H9 (cell line): ENCODE measurements around the gene PPIH. TPM values are rescaled to one million over a fixed set of nuclear protein-coding genes. Genes with fewer than 3 reads are reported as not detected.

ENCODE experiments used
- DNase-seq: peaks from one replicate; pipeline ENCODE4 v3.0.0-alpha.2; 2017
- H2AFZ ChIP-seq: one replicate; pipeline ENCODE4 v1.6.1; 2013; ENCODE audit warnings: mild to moderate bottlenecking, low read length, control low read depth, moderate library complexity
- H2AK5ac ChIP-seq: 2 replicates; pipeline ENCODE4 v1.6.1; 2013; ENCODE audit warnings: low read length, control low read depth, mixed read lengths; ENCODE audit not compliant: insufficient read length
- H2BK120ac ChIP-seq: one replicate; pipeline ENCODE4 v1.6.1; 2013; ENCODE audit warnings: low read depth, mild to moderate bottlenecking, low read length, control low read depth, inconsistent platforms; ENCODE audit not compliant: poor library complexity, severe bottlenecking
- H2BK12ac ChIP-seq: 2 replicates; pipeline ENCODE4 v1.6.1; 2013; ENCODE audit warnings: low read length, control low read depth, mixed read lengths, low read depth; ENCODE audit not compliant: insufficient read length
- H2BK15ac ChIP-seq: 2 replicates; pipeline ENCODE4 v1.6.1; 2013; ENCODE audit warnings: low read depth, low read length, control low read depth
- H2BK20ac ChIP-seq: one replicate; pipeline ENCODE4 v1.6.1; 2013; ENCODE audit warnings: low read depth, mild to moderate bottlenecking, low read length, control low read depth, inconsistent platforms; ENCODE audit not compliant: poor library complexity, severe bottlenecking
- H2BK5ac ChIP-seq: 2 replicates; pipeline ENCODE4 v1.6.1; 2013; ENCODE audit warnings: low read length, control low read depth, mixed read lengths; ENCODE audit not compliant: insufficient read length
- H3K14ac ChIP-seq: 2 replicates; pipeline ENCODE4 v1.6.1; 2013; ENCODE audit warnings: low read length, control low read depth; ENCODE audit not compliant: insufficient read depth
- H3K18ac ChIP-seq: 2 replicates; pipeline ENCODE4 v1.6.1; 2013; ENCODE audit warnings: low read depth, mild to moderate bottlenecking, mixed read lengths, low read length, control low read depth; ENCODE audit not compliant: insufficient read length
- H3K23ac ChIP-seq: 2 replicates; pipeline ENCODE4 v1.6.1; 2013; ENCODE audit warnings: low read length, control low read depth, mixed read lengths, low read depth; ENCODE audit not compliant: insufficient read length
- H3K23me2 ChIP-seq: 2 replicates; pipeline ENCODE4 v1.6.1; 2013; ENCODE audit warnings: low read depth, mild to moderate bottlenecking, mixed read lengths, low read length, control low read depth; ENCODE audit not compliant: insufficient read length, poor library complexity, severe bottlenecking
- H3K27ac ChIP-seq: 2 replicates; pipeline ENCODE4 v1.5.1; 2013; ENCODE audit warnings: low read length, control low read depth, mixed read lengths, low read depth; ENCODE audit not compliant: insufficient read length
- H3K27me3 ChIP-seq: 2 replicates; pipeline ENCODE4 v1.6.1; 2013; ENCODE audit warnings: low read length, control low read depth, inconsistent platforms; ENCODE audit not compliant: insufficient read depth
- H3K4ac ChIP-seq: 2 replicates; pipeline ENCODE4 v1.6.1; 2013; ENCODE audit warnings: low read depth, mild to moderate bottlenecking, control low read depth, inconsistent platforms, low read length, moderate library complexity
- H3K4me1 ChIP-seq: 2 replicates; pipeline ENCODE4 v1.6.1; 2013; ENCODE audit warnings: low read length, control low read depth, inconsistent platforms; ENCODE audit not compliant: insufficient read depth
- H3K4me2 ChIP-seq: 2 replicates; pipeline ENCODE4 v1.6.1; 2013; ENCODE audit warnings: low read length, control low read depth, mixed read lengths; ENCODE audit not compliant: insufficient read length, insufficient read depth
- H3K56ac ChIP-seq: 2 replicates; pipeline ENCODE4 v1.6.1; 2013; ENCODE audit warnings: low read depth, mild to moderate bottlenecking, mixed read lengths, low read length, control low read depth; ENCODE audit not compliant: insufficient read length
- H3K79me1 ChIP-seq: 2 replicates; pipeline ENCODE4 v1.6.1; 2013; ENCODE audit warnings: low read depth, mild to moderate bottlenecking, moderate library complexity, low read length, control low read depth, inconsistent platforms; ENCODE audit not compliant: insufficient read depth, poor library complexity, severe bottlenecking
- H3K79me2 ChIP-seq: 2 replicates; pipeline ENCODE4 v1.6.1; 2013; ENCODE audit warnings: low read length, control low read depth, inconsistent platforms; ENCODE audit not compliant: insufficient read depth
- H3K9ac ChIP-seq: 2 replicates; pipeline ENCODE4 v1.6.1; 2013; ENCODE audit warnings: low read length, control low read depth, mixed read lengths; ENCODE audit not compliant: insufficient read length; ENCODE audit errors: extremely low read depth
- H3K9me3 ChIP-seq: one replicate; pipeline ENCODE4 v1.6.1; 2013; ENCODE audit warnings: low read depth, low read length, inconsistent platforms; ENCODE audit not compliant: control insufficient read depth
- H3T11ph ChIP-seq: one replicate; pipeline ENCODE4 v1.6.1; 2013; ENCODE audit warnings: mild to moderate bottlenecking, low read length, control low read depth, inconsistent platforms
- H4K20me1 ChIP-seq: one replicate; pipeline ENCODE4 v1.6.1; 2013; ENCODE audit not compliant: control insufficient read depth, insufficient read length, insufficient read depth
- H4K5ac ChIP-seq: 2 replicates; pipeline ENCODE4 v1.6.1; 2013; ENCODE audit warnings: low read depth, mild to moderate bottlenecking, mixed read lengths, low read length, control low read depth; ENCODE audit not compliant: insufficient read length
- H4K8ac ChIP-seq: replicated peaks from 2 replicates; pipeline ENCODE4 v1.6.1; 2013; ENCODE audit warnings: low read length, control low read depth, mixed read lengths, low read depth; ENCODE audit not compliant: insufficient read length
- H4K91ac ChIP-seq: 2 replicates; pipeline ENCODE4 v1.6.1; 2013; ENCODE audit warnings: low read depth, mild to moderate bottlenecking, moderate library complexity, mixed read lengths, low read length, control low read depth; ENCODE audit not compliant: insufficient read length
- H3K27ac Mint-ChIP-seq, 3 experiments: 2 replicates in 2 of 3; 3 replicates in 1 of 3; pipeline ENCODE4 v1.8.0; 2020 to 2021; ENCODE audit warnings: mixed read lengths in 3 of 3, mild to moderate bottlenecking in 1 of 3, moderate library complexity in 1 of 3
- H3K27me3 Mint-ChIP-seq: 2 replicates; pipeline ENCODE4 v1.8.0; 2021; ENCODE audit warnings: low read depth, mild to moderate bottlenecking, moderate library complexity, mixed read lengths
- H3K36me3 Mint-ChIP-seq, 3 experiments: 2 replicates in 2 of 3; 3 replicates in 1 of 3; pipeline ENCODE4 v1.8.0; 2020 to 2021; ENCODE audit warnings: low read depth in 3 of 3, mixed read lengths in 3 of 3; ENCODE audit not compliant: insufficient read depth in 1 of 3
- H3K4me1 Mint-ChIP-seq, 2 experiments: 2 replicates each; pipeline ENCODE4 v1.8.0; 2020; ENCODE audit warnings: mixed read lengths in 2 of 2
- H3K4me3 Mint-ChIP-seq, 2 experiments: 2 replicates in 1 of 2; 3 replicates in 1 of 2; pipeline ENCODE4 v1.8.0; 2020 to 2021; ENCODE audit warnings: mild to moderate bottlenecking in 2 of 2, mixed read lengths in 2 of 2, moderate library complexity in 1 of 2
- H3K9me3 Mint-ChIP-seq, 2 experiments: 2 replicates in 1 of 2; 3 replicates in 1 of 2; pipeline ENCODE4 v1.8.0; 2020; ENCODE audit warnings: mild to moderate bottlenecking in 2 of 2, mixed read lengths in 2 of 2, moderate library complexity in 1 of 2
- WGBS: extraction: QIAGEN DNeasy Blood & Tissue Kit; methylation state at CpG from one replicate; pipeline ENCODE4 v1.1.7; 2013; ENCODE audit warnings: missing lambda C conversion rate, low lambda C conversion rate, mixed read lengths; ENCODE audit not compliant: insufficient read length; ENCODE audit errors: extremely low coverage; 5-methylcytosine and 5-hydroxymethylcytosine counted together
- total RNA-seq: library from RNA; stranded (reverse); gene quantifications from 2 replicates; pipeline ENCODE4 v1.2.1, GENCODE V29; 2021
- TF ChIP-seq, protein P1 (sequence below): fragments of 200-600 bp; sonication (generic); conservative IDR thresholded peaks from 3 replicates; pipeline ENCODE4 v1.8.0; 2021; ENCODE audit warnings: antibody characterized with exemption, mild to moderate bottlenecking

The PPIH gene
- total RNA-seq, 1 experiment from 2014 or later, result 89.3 TPM

DNA sequence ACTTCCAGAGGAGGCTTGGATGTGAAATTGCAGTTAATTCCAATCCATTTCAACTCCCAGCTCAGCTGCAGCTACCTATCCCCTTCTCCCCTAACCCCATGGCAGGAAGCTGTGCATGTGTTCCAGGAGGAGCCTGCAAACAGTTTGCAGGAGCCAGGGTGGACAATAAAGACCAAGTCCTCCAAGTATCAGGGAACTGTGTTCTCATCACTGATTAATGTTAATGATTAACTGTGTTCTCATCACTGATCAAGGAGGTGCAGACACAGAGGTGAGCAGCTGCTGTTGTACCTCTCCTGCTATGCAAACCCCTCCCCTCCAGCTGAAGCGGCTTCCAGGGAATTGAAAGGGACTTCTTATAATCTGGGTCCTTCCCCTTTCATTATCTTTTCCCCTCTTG is 62.6 kb downstream of the PPIH start:
- TF ChIP-seq, protein P1, sequence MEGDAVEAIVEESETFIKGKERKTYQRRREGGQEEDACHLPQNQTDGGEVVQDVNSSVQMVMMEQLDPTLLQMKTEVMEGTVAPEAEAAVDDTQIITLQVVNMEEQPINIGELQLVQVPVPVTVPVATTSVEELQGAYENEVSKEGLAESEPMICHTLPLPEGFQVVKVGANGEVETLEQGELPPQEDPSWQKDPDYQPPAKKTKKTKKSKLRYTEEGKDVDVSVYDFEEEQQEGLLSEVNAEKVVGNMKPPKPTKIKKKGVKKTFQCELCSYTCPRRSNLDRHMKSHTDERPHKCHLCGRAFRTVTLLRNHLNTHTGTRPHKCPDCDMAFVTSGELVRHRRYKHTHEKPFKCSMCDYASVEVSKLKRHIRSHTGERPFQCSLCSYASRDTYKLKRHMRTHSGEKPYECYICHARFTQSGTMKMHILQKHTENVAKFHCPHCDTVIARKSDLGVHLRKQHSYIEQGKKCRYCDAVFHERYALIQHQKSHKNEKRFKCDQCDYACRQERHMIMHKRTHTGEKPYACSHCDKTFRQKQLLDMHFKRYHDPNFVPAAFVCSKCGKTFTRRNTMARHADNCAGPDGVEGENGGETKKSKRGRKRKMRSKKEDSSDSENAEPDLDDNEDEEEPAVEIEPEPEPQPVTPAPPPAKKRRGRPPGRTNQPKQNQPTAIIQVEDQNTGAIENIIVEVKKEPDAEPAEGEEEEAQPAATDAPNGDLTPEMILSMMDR, result no peak
- H3K27ac Mint-ChIP-seq, result no peak overlapping the region
- peaks cover 2 to 20% (median 3%) of the 10 kb centered on the region in 3 experiments; a peak in 4 of 7 replicates for H3K36me3 Mint-ChIP-seq

More for the DNA sequence above, 62.6 kb downstream of the PPIH start:
- H3K23me2 ChIP-seq, result no peaks in the 10 kb centered on the region
- no peak overlapping the region for H3K9ac ChIP-seq
- no peak overlapping the region for H4K91ac ChIP-seq
- H3K79me2 ChIP-seq, result no peaks in the 10 kb centered on the region
- H3K9me3 ChIP-seq, result no peaks in the 10 kb centered on the region
- H2BK20ac ChIP-seq, result no peak overlapping the region
- no peak overlapping the region for H2BK12ac ChIP-seq
- no peaks in the 10 kb centered on the region for H3K4me1 ChIP-seq
- no peak overlapping the region for H2BK120ac ChIP-seq
- H3K4me1 Mint-ChIP-seq, result no peaks in the 10 kb centered on the region; a peak in 1 of 4 replicates
- no peak overlapping the region for H3K27ac ChIP-seq
- H3K27me3 Mint-ChIP-seq, result no peaks in the 10 kb centered on the region; the same call in 1 of the 2 replicates
- no peak overlapping the region for H3K14ac ChIP-seq
- no peaks in the 10 kb centered on the region for H4K20me1 ChIP-seq
- H3K4me3 Mint-ChIP-seq, result no peak overlapping the region
- no peak overlapping the region for H3K4ac ChIP-seq
- H3K79me1 ChIP-seq, result no peaks in the 10 kb centered on the region
- no peak overlapping the region for H3T11ph ChIP-seq
- no peak overlapping the region for H4K8ac ChIP-seq
- H2AK5ac ChIP-seq, result no peak overlapping the region
- no peak overlapping the region for H3K18ac ChIP-seq
- H2AFZ ChIP-seq, result no peak overlapping the region
- WGBS, result no CpG with 5 or more reads among the region's 1 CpG
- no peaks in the 10 kb centered on the region for H3K27me3 ChIP-seq
- H3K23ac ChIP-seq, result no peak overlapping the region
- no peak overlapping the region for H2BK5ac ChIP-seq
- no peak overlapping the region for H2BK15ac ChIP-seq
- no peak overlapping the region for H4K5ac ChIP-seq
- H3K9me3 Mint-ChIP-seq, result peaks cover 2 to 5% of the 10 kb centered on the region in 2 experiments; a peak in 2 of 5 replicates
- H3K4me2 ChIP-seq, result no peak overlapping the region
- DNase-seq, result no peak
- H3K56ac ChIP-seq, result no peak overlapping the region
